HCT116 (cell line): Measurements from ENCODE around the gene HBA2. TPM values are rescaled to one million over a fixed set of nuclear protein-coding genes. Genes with fewer than 3 reads are reported as not detected.

Source experiments
- ATAC-seq: fragments of 200-7000 bp; cut with Tn5 transposase; 2 replicates; pipeline ENCODE4 v1.9.1; 2020; ENCODE audit warnings: mild to moderate bottlenecking, moderate library complexity
- BruUV-seq: library from RNA; stranded (reverse); fragments of 400-500 nt; replicated peaks from 2 replicates; lab custom pipeline; 2021; lab: Mats Ljungman, UMichigan
- CTCF ChIA-PET: fragments of 300-600 bp; sonication (Branson Sonifier 250); formaldehyde crosslinking; loops from one replicate; lab custom pipeline; 2021; ENCODE audit warnings: antibody characterized with exemption; lab: Charles Lee
- POLR2A ChIA-PET: fragments of 300-600, 350-600 bp; sonication (Branson Sonifier 250); formaldehyde crosslinking; loops from one replicate; lab custom pipeline; 2021; ENCODE audit warnings: antibody characterized with exemption; lab: Charles Lee
- RAD21 ChIA-PET, 2 experiments: fragments of 300-600 bp; sonication (Branson Sonifier 250); formaldehyde crosslinking; loops; one replicate each; lab custom pipeline; 2023; ENCODE audit warnings: low total read pairs in 2 of 2; ENCODE audit not compliant: uncharacterized antibody in 2 of 2, unreplicated experiment in 2 of 2, low non-redundant PET in 1 of 2; lab: Charles Lee
- DNase-seq: peaks from one replicate; pipeline ENCODE4 v3.0.0-alpha.2; 2010; ENCODE audit warnings: low read depth, low spot score
- H2AFZ ChIP-seq: fragments of 200-600 bp; shearing (Covaris generic), sonication (generic); 2 replicates; pipeline ENCODE4 v1.6.1; 2017; ENCODE audit warnings: low read depth, mixed run types, mixed read lengths, antibody characterized with exemption, low read length; ENCODE audit not compliant: poor library complexity, severe bottlenecking
- H3K27ac ChIP-seq: 2 replicates; pipeline ENCODE4 v1.5.1; 2012; ENCODE audit warnings: low read depth, low read length
- H3K27me3 ChIP-seq: fragments of 200-600 bp; sonication (generic); 2 replicates; pipeline ENCODE4 v1.6.1; 2016; ENCODE audit warnings: mixed run types, low read length, mixed read lengths; ENCODE audit not compliant: insufficient read depth
- H3K36me3 ChIP-seq, 2 experiments: fragments of 200-500 bp in 1 of 2; fragments of 200-600 bp in 1 of 2; sonication (Bioruptor generic) in 1 of 2; sonication (generic) in 1 of 2; 2 replicates each; pipeline versions ENCODE4 v1.5.1 to v1.6.1; 2014 to 2016; ENCODE audit warnings: low read length in 2 of 2, inconsistent platforms in 1 of 2, mixed read lengths in 1 of 2, mixed run types in 1 of 2; ENCODE audit not compliant: insufficient read depth in 2 of 2, control insufficient read depth in 1 of 2
- H3K4me1 ChIP-seq, 2 experiments: fragments of 200-600 bp in 1 of 2; sonication (generic) in 1 of 2; 2 replicates each; pipeline versions ENCODE4 v1.5.1 to v1.6.1; 2012 to 2017; ENCODE audit warnings: low read length in 2 of 2, inconsistent platforms in 1 of 2, mild to moderate bottlenecking in 1 of 2, mixed read lengths in 1 of 2, mixed run types in 1 of 2, moderate library complexity in 1 of 2; ENCODE audit not compliant: insufficient read depth in 2 of 2, control insufficient read depth in 1 of 2
- H3K4me2 ChIP-seq: fragments of 200-600 bp; sonication (generic); 2 replicates; pipeline ENCODE4 v1.6.1; 2017; ENCODE audit warnings: mixed run types, low read length, mixed read lengths
- H3K4me3 ChIP-seq, 2 experiments: fragments of 200-600 bp in 1 of 2; sonication (generic) in 1 of 2; replicated peaks in 1 of 2; 2 replicates each; pipeline ENCODE4 v1.5.1; 2011 to 2016; ENCODE audit warnings: low read length in 2 of 2, control low read depth in 1 of 2, low read depth in 1 of 2, mild to moderate bottlenecking in 1 of 2, mixed read lengths in 1 of 2, mixed run types in 1 of 2
- H3K79me2 ChIP-seq: fragments of 200-600 bp; sonication (generic); 2 replicates; pipeline ENCODE4 v1.6.1; 2017; ENCODE audit warnings: mild to moderate bottlenecking, mixed run types, low read length, moderate library complexity, mixed read lengths; ENCODE audit not compliant: insufficient read depth
- H3K9ac ChIP-seq: fragments of 200-600 bp; sonication (generic); 2 replicates; pipeline ENCODE4 v1.6.1; 2016; ENCODE audit warnings: low read length, mixed read lengths
- H3K9me2 ChIP-seq: fragments of 200-600 bp; sonication (generic), shearing (Covaris generic); 2 replicates; pipeline ENCODE4 v1.6.1; 2017; ENCODE audit warnings: mixed run types, mild to moderate bottlenecking, moderate library complexity; ENCODE audit not compliant: insufficient read depth
- H3K9me3 ChIP-seq, 2 experiments: fragments of 200-500 bp in 1 of 2; fragments of 200-600 bp in 1 of 2; sonication (Bioruptor generic) in 1 of 2; sonication (generic) in 1 of 2; 2 replicates each; pipeline ENCODE4 v1.6.1; 2014 to 2017; ENCODE audit warnings: low read length in 2 of 2, mixed read lengths in 2 of 2, inconsistent platforms in 1 of 2, low read depth in 1 of 2, mild to moderate bottlenecking in 1 of 2, mixed run types in 1 of 2, moderate library complexity in 1 of 2; ENCODE audit not compliant: control insufficient read depth in 1 of 2, insufficient read depth in 1 of 2
- H4K20me1 ChIP-seq: fragments of 200-600 bp; sonication (generic), shearing (Covaris generic); 2 replicates; pipeline ENCODE4 v1.6.1; 2017; ENCODE audit warnings: mixed run types, mild to moderate bottlenecking, moderate library complexity; ENCODE audit not compliant: insufficient read depth
- ATF3 ChIP-seq: IDR thresholded peaks from 2 replicates; pipeline ENCODE4 v1.6.1; 2012
- ELF1 ChIP-seq: IDR thresholded peaks from 2 replicates; pipeline ENCODE4 v1.6.1; 2012; ENCODE audit warnings: low read depth, borderline replicate concordance
- FOSL1 ChIP-seq: IDR thresholded peaks from 2 replicates; pipeline ENCODE4 v1.6.1; 2012; ENCODE audit warnings: low read depth
- SIN3A ChIP-seq: IDR thresholded peaks from 2 replicates; pipeline ENCODE4 v1.6.1; 2012; ENCODE audit warnings: low read depth
- TCF7L2 ChIP-seq: IDR thresholded peaks from 2 replicates; pipeline ENCODE4 v1.7.0; 2011; ENCODE audit warnings: borderline replicate concordance, inconsistent platforms; ENCODE audit not compliant: insufficient read depth, insufficient read length; ENCODE audit errors: extremely low read depth
- YY1 ChIP-seq: IDR thresholded peaks from 2 replicates; pipeline ENCODE4 v1.6.1; 2011; ENCODE audit warnings: low read length, low read depth, moderate library complexity, mild to moderate bottlenecking; ENCODE audit not compliant: insufficient replicate concordance; ENCODE audit errors: extremely low read depth
- intact Hi-C: fragments of 100-400 bp; cut with micrococcal nuclease; formaldehyde crosslinking; loops from 2 replicates; pipeline ENCODE4 v1.10.0; 2022
- total RNA-seq: library from RNA; stranded (reverse); gene quantifications from one replicate; pipeline ENCODE4 v1.2.1, GENCODE V29; 2021; ENCODE audit not compliant: unreplicated experiment

The HBA2 gene
- total RNA-seq, 1 experiment from 2014 or later = 3.0 TPM

GRCh38 chr16:177981-178667 lies 5.4 kb downstream of the HBA2 start (continued):
- no peak for TF ChIP-seq SIN3A
- no peak for TF ChIP-seq ELF1

GRCh38 chr16:178668-179015 lies 6.0 kb downstream of the HBA2 start:
- ChIA-PET POLR2A (no interaction called here), CTCF (interaction anchor here (1.2 kb wide), 1 partner anchor 72 kb away, joined by 4 read pairs; no protein-coding TSS in a partner anchor), RAD21 (no interaction called here)
- Histone ChIP-seq H3K79me2 (no peaks in the 10 kb centered on the region), H3K27ac (no peak overlapping the region), H3K27me3 (no peaks in the 10 kb centered on the region), H3K4me3 (no peak overlapping the region), H3K4me1 (peaks cover 0 to 5% of the 10 kb centered on the region in 2 experiments; a peak in 1 of 4 replicates), H2AFZ (no peak overlapping the region), H3K9me2 (no peaks in the 10 kb centered on the region), H3K9me3 (no peaks in the 10 kb centered on the region), H3K9ac (no peak overlapping the region), H3K4me2 (no peak overlapping the region), H3K36me3 (no peaks in the 10 kb centered on the region), H4K20me1 (no peaks in the 10 kb centered on the region)
- DNase-seq (no peak), ATAC-seq (no peak)
- TF ChIP-seq ATF3 (no peak), TCF7L2 (no peak), YY1 (no peak), FOSL1 (0 out of 2 replicates have a peak, but pooled peaks have one; percentile 21)
- intact Hi-C loops = no loop called here
- BruUV-seq = no TSS peak
